ENCODE data around the gene GIGYF1.
"Not testable (repeated sequence)": the region's sequence is repeated elsewhere in the genome, so short reads cannot be mapped to it uniquely, and the experiment has no call there.

The GIGYF1 gene

GRCh38 chr7:100706672-100707311 is 12.7 kb upstream of the GIGYF1 start:
- DNase-seq, result no peak

DNA sequence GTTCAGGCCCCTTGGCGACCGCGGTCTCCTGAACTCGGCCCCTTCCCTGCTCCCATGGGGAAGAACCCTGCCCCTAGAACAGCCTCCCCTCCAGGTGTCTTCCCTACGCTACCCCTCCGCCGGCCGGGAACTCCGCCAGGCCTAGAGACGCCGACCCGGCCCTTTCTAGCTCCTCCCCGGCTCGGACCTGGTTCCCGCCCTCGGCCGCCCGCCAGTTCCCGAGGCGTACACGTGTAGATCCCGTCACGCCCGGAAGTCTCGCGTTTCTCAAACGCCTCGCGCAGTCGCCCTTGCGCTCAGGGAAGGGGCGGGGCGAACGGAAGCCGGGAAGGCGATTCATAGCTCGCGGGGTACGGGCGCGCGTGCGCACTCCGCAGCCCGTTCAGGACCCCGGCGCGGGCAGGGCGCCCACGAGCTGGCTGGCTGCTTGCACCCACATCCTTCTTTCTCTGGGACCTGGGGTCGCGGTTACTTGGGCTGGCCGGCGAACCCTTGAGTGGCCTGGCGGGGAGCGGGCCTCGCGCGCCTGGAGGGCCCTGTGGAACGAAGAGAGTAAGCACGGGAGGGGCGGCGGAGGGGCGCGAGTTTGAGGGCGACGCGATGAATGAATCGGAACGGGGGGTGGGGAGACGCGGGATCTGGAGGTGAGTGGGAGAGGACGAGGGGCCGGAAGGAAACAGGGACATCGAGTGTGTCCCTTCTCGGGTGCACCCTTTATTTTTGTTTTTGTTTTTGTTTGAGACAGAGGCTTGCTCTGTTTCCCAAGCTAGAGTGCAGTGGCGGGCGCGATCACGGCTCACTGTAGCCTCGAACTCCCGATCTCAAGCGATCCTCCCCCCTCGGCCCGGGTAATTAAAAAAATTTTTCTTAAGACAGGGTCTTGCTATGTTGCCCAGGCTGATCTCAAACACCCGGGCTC is 12.0 kb upstream of the GIGYF1 start, which contains the start of gene POP7:
TSS of gene POP7 (plus strand) at position 369 of the 919 bp plus-strand sequence. CDS start 710 bp downstream, outside the sequence.
- DNase-seq, result peak; percentile 85

DNA sequence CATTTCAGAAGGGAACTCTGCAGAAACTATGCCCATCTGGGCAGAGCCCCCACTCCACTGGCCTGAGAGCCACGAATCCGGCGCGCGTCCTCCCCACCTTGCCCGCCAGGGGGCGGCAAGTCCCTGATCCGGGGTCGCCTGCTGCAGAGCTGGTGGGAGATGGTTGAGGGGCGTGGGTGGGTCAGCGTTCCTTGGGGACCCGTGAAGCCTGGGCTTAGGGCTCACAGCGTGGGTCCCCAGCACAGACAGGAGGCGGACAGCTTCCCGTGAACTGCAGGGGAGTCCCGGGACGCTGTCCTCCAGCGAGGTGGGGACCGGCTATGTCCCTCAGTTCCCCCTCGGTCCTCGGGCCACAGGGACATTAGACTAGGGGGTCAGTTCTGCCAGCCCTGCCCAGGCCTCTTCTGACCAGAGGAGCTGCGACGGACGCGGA is 11.3 kb upstream of the GIGYF1 start:
- no peak for DNase-seq

DNA sequence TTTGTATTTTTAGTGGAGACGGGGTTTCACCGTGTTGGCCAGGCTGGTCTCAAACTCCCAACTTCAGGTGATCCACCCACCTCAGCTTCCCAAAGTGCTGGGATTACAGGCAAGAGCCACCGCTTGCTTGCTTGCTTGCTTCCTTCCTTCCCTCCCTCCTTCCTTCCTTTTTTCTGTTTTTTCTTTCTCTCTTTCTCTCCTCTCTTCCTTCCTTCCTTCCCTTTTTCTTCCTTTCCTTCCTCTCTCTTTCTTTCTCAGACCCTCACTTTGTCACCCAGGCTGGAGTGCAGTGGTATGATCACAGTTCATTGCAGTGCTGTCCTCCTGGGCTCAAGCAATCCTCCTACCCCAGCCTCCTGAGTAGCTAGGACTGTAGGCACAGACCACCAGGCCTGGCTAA is 7.0 kb upstream of the GIGYF1 start:
- not testable (repeated sequence) for DNase-seq

DNA sequence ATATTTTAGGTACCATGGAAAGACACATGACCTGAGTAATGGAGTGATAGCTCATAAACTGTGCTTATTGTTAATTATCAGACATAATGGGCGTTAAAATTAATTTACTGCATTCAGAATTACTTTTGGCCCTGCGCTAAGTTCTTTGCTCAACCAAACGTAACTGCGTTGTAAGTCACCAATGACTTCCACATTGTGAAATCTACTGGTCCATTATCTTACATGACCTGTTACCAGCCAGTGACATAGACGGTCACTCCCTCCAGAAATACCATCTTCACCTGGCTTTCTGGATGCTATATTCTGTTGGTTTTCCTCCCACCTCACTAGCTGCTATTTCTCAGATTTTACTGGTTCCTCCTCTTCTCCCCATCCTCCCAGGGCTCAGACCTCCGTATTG is 5.0 kb upstream of the GIGYF1 start:
- DNase-seq, result no peak

DNA sequence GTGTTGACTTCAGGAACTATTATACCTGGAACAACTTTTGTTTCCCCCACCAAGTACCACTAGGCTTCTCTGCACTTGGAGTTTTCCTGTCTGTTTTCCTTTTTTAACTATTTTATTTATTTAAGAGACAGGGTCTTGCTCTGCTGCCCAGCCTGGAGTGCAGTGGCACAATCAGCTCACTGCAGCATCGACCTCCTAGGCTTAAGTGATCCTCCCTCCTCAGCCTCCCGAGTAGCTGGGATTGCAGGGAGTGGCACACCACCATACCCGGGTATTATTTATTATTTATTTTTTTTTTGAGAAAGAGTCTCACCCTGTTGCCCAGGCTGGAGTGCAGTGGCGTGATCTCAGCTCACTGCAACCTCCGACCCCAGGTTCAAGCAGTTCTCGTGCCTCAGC is 2.1 kb upstream of the GIGYF1 start:
- DNase-seq, result no peak

- DNase-seq, result no peak
Observed at GRCh38 chr7:100693312-100694097, 545 bp downstream of the GIGYF1 start.

DNA sequence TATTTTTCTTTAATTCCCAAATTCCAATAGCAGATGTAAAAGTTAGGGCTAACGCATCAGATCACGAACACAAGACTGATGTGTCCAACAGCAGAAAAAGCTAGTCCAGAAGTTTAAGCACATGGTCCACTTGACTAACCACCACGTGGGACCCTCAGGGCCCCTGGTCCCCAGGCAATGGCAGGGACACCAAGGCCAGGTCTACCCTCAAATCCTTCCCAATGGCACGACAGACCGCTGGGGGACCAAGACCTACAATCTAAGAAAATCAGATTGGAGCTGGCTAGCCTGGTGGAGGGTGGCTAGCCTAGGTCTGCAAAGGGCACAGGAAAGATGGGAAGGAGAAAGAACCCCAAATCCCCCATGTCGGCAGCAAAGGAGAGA is 1.5 kb downstream of the GIGYF1 start:
- DNase-seq, result no peak

- DNase-seq, result no peak
Observed at GRCh38 chr7:100691676-100692577, 2.1 kb downstream of the GIGYF1 start.

- DNase-seq, result no peak
Observed at GRCh38 chr7:100689230-100690135, 4.6 kb downstream of the GIGYF1 start.

GRCh38 chr7:100688326-100688860 is 5.7 kb downstream of the GIGYF1 start:
- no peak for DNase-seq

- DNase-seq, result no peak
Observed at GRCh38 chr7:100687751-100688300, 6.2 kb downstream of the GIGYF1 start.

DNA sequence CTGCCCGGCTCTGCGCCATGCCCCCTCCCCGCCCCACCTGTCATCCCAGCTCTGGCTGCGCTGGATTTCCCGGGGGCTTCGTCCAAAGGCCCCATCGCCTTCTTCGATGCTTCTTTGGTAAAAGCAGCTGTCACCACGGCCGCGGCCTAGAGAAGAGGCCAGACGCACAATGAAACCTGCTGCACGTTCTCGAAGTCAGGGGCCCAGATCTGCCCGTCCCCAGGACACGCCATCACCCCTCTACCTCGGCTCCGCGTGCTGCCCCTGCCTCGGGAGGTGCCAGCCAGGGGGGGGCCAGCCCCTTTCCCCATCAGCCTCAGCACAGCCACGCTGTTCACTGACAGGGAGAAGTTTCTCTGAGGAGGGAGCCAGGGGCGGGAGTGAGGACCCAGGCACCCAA is 6.8 kb downstream of the GIGYF1 start:
- DNase-seq, result no peak

DNA sequence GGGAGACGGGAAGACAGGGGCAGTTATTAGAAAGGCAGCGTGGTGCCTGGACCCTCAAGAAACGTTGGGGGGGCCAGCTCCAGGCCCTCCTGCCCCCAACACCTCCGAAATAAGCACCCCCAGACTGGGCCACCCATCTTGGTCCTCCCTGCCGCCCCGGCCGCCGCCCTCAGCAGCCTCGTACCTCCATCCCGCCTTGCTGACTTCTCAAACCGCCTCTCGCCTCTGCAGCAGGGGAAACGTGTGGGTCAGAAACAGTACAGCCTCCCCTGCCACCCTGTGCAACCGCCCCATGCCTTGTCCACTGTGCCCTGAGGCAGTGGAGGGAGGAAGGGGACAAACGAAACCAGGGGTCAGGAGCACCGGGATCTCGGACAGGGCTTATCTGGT is 7.2 kb downstream of the GIGYF1 start:
- DNase-seq, result no peak

DNA sequence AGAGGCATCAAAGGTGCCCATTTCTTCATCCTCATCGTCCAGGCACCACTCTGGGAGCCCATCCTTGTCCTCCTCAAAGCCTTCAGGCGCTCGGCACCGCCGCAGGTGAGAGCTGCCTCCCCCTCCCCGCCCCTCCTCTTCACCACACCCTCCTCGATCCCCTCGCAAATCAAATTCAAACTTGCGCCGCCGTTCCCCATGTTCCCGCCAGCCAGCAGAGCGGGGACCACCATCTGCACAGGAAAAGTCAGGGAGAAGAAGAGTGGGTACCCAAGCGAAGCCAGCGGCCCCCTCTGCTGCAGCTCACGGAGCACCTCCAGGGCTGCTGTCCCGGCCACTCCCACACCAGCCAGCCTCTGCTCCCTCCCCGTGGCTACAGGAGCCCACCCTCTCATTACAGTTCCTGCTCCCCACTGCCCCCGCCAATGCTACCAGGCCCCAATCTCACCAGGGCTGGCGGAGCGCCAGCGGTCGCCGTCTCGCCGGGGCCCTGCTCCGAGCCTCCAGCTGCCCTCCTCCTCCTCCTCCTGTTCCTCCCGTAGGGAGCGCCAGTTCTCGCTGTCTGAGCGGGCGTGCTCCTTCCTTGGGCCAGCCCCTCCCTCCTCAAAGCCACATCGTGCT is 7.7 kb downstream of the GIGYF1 start:
- no peak for DNase-seq

- DNase-seq, result no peak
Observed at GRCh38 chr7:100685631-100686145, 8.4 kb downstream of the GIGYF1 start.

DNA sequence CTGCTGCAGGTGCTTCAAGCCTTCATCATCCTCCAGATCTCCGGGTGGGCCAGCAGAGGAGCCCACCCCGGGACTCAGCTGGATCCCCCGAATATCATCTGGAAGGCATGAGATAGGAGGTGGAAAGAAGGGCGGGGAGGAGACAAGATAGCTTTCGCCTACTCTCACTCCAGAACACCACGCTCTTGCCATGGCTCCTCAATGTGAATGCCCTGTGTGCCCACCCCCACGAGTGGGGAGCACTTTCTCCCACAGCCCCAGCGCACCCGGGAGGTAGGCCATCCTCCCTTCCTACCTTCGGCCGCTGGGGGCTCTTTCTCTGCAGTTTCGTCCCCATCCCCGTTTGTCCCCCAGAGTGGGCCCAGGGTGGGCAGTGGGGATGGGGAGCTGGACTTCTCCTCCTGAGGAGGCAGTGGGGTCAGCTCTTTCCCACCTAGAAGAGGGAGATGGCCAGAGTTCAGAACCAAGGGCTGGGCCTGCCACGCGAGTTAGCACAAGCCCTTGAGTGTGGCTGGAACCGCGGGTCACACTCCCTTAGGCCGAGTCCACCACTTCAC is 8.9 kb downstream of the GIGYF1 start:
- no peak for DNase-seq

DNA sequence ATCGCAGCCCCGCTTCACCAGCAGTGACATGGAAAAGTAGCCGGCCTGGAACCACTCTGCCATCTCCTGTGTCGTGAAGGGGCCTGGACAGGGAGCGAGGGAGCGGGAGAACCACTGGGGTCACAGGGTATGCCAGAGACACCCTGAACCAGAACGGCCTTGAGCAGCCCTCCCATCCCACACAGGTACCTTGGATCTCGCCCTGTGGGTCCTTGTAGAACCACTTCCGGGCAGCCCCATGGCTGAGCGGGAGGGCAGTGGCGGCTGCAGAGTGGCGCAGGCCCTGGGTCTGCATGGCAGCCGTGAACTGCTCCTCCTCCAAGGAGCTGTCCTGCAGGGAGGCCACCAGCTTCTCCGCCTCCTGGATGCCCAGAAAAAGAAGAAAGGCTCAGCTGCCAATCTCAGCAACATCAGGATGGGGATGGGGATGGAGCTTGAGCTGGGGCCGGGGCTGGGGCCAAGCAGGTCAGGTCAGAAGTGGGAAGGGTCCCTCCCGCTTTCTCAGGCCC is 9.5 kb downstream of the GIGYF1 start:
- no peak for DNase-seq

Measured in NCI-H1436 treated with DMSO at 0.1 percent for 48 hours (cell line).